CD4-positive, alpha-beta T cell (primary cell): Measurements from ENCODE around the gene CUTC. TPM values are rescaled to one million over a fixed set of nuclear protein-coding genes. Genes with fewer than 3 reads are reported as not detected.

Experiments
- ATAC-seq: fragments of 200-7000 bp; cut with Tn5 transposase; one replicate; pipeline ENCODE4 v1.10.0; 2022; ENCODE audit warnings: mild to moderate bottlenecking; ENCODE audit not compliant: poor library complexity
- CTCF ChIA-PET: fragments of 350-600 bp; sonication (Branson Sonifier 250); formaldehyde crosslinking; loops from one replicate; lab custom pipeline; 2021; ENCODE audit warnings: antibody characterized with exemption, inconsistent platforms; lab: Charles Lee
- POLR2A ChIA-PET: fragments of 350-600 bp; sonication (Branson Sonifier 250); formaldehyde crosslinking; loops from one replicate; lab custom pipeline; 2021; ENCODE audit warnings: antibody characterized with exemption, inconsistent platforms; lab: Charles Lee
- DNase-seq, 14 experiments: peaks; one replicate each; pipeline ENCODE4 v3.0.0-alpha.2; 2013 to 2020; ENCODE audit warnings: mixed read lengths in 2 of 14
- H3K27ac ChIP-seq, 2 donors: one replicate each; pipeline versions ENCODE4 v1.5.1 to v1.7.0; 2013; ENCODE audit warnings: low read length in 2 of 2, low read depth in 1 of 2, mild to moderate bottlenecking in 1 of 2
- H3K27me3 ChIP-seq, 2 experiments: 1 replicate in 1 of 2; 2 replicates in 1 of 2; pipeline versions ENCODE4 v1.6.1 to v1.7.0; 2013; ENCODE audit warnings: low read length in 2 of 2, control low read depth in 1 of 2, mild to moderate bottlenecking in 1 of 2, moderate library complexity in 1 of 2; ENCODE audit not compliant: insufficient read depth in 2 of 2, control insufficient read depth in 1 of 2
- H3K36me3 ChIP-seq: one replicate; pipeline ENCODE4 v1.6.1; 2013; ENCODE audit warnings: low read length, control low read depth; ENCODE audit not compliant: insufficient read depth
- H3K4me1 ChIP-seq: one replicate; pipeline ENCODE4 v1.6.1; 2013; ENCODE audit warnings: low read length, control low read depth; ENCODE audit not compliant: insufficient read depth
- H3K4me3 ChIP-seq: one replicate; pipeline ENCODE4 v1.5.1; 2013; ENCODE audit warnings: mild to moderate bottlenecking, low read length, moderate library complexity
- H3K9me3 ChIP-seq, 2 experiments: 1 replicate in 1 of 2; 2 replicates in 1 of 2; pipeline versions ENCODE4 v1.6.1 to v1.7.0; 2013; ENCODE audit warnings: low read length in 2 of 2, mild to moderate bottlenecking in 2 of 2, control low read depth in 1 of 2, moderate library complexity in 1 of 2; ENCODE audit not compliant: control insufficient read depth in 1 of 2, insufficient read depth in 1 of 2
- H3K27ac Mint-ChIP-seq: one replicate; pipeline ENCODE4 v1.8.0; 2020; ENCODE audit warnings: mixed read lengths
- H3K27me3 Mint-ChIP-seq: one replicate; pipeline ENCODE4 v1.8.0; 2021; ENCODE audit warnings: mixed read lengths
- H3K36me3 Mint-ChIP-seq: one replicate; pipeline ENCODE4 v1.8.0; 2021; ENCODE audit warnings: low read depth, mixed read lengths
- H3K4me1 Mint-ChIP-seq: one replicate; pipeline ENCODE4 v1.8.0; 2021; ENCODE audit warnings: low read depth, mixed read lengths
- H3K4me3 Mint-ChIP-seq: one replicate; pipeline ENCODE4 v1.8.0; 2020; ENCODE audit warnings: mild to moderate bottlenecking, mixed read lengths
- H3K9me3 Mint-ChIP-seq: one replicate; pipeline ENCODE4 v1.8.0; 2020; ENCODE audit warnings: mixed read lengths
- intact Hi-C, 2 experiments: fragments of 100-400 bp; cut with DNase I in 1 of 2; cut with micrococcal nuclease in 1 of 2; formaldehyde crosslinking; loops; one replicate each; pipeline versions ENCODE4 v1.15.1 to v1.9.0; 2023 to 2025; cut with DNase I, micrococcal nuclease
- total RNA-seq, 174 experiments: library from RNA in 2 of 174; stranded (reverse) in 2 of 174; gene quantifications; one replicate each; pipeline ENCODE4 v1.2.3 and lab custom pipeline; 2021 to 2026
- TF ChIP-seq, protein P1 (sequence below): fragments of 200-600 bp; IDR thresholded peaks from one replicate; pipeline ENCODE4 v1.8.0; 2022; ENCODE audit warnings: antibody characterized with exemption, mild to moderate bottlenecking

The CUTC gene
- total RNA-seq, 2 experiments from 2014 or later = 14.1 to 16.0 TPM

DNA sequence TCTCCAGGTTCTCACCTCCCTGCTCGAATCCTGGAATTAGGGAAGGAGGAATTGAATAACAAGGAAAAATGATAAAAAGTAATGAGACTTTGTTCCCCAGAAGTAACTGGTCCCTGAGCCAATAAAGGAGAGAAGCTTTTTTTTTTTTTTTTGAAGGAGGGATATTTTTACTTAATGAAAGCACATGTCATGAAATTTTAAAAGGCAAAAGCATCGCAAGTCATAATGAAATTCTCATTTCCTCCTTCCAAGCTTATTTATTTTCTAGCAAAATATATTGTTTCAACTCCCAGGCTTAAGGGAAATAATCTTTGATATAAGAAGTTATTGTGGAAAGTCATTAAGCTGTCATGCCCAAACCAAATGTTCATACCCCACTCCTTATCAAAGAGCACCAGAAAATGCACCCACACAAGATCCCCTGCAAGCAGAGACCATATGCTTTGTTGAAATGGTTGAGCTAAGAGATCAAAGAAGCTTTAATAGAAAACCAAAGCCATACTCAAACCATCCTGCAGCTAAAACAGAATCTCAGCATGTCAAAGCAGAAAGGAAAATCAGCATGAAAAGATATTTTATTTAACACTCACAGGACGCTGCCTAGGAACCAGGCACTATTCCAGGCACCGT, 33.8 kb downstream of the CUTC start:
- no peaks in the 10 kb centered on the region for H3K4me1 Mint-ChIP-seq
- Histone ChIP-seq H3K27ac (no peak overlapping the region), H3K4me1 (no peaks in the 10 kb centered on the region), H3K36me3 (peaks cover 2% of the 10 kb centered on the region), H3K27me3 (no peaks in the 10 kb centered on the region), H3K4me3 (no peak overlapping the region), H3K9me3 (peaks cover 0 to 5% of the 10 kb centered on the region in 2 experiments)
- intact Hi-C loops = no loop called here
- H3K36me3 Mint-ChIP-seq = peaks cover 34% of the 10 kb centered on the region
- H3K9me3 Mint-ChIP-seq = peaks cover 5% of the 10 kb centered on the region
- CTCF ChIA-PET = no interaction called here
- ATAC-seq (no peak), DNase-seq (no peak)
- H3K27ac Mint-ChIP-seq = no peak overlapping the region
- POLR2A ChIA-PET = interaction anchor here (0.5 kb wide), 1 partner anchor 107 kb away, joined by 3 read pairs; the partner anchor contains the start of gene ENTPD7
- TF ChIP-seq, protein P1, sequence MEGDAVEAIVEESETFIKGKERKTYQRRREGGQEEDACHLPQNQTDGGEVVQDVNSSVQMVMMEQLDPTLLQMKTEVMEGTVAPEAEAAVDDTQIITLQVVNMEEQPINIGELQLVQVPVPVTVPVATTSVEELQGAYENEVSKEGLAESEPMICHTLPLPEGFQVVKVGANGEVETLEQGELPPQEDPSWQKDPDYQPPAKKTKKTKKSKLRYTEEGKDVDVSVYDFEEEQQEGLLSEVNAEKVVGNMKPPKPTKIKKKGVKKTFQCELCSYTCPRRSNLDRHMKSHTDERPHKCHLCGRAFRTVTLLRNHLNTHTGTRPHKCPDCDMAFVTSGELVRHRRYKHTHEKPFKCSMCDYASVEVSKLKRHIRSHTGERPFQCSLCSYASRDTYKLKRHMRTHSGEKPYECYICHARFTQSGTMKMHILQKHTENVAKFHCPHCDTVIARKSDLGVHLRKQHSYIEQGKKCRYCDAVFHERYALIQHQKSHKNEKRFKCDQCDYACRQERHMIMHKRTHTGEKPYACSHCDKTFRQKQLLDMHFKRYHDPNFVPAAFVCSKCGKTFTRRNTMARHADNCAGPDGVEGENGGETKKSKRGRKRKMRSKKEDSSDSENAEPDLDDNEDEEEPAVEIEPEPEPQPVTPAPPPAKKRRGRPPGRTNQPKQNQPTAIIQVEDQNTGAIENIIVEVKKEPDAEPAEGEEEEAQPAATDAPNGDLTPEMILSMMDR = no peak
- no peak overlapping the region for H3K4me3 Mint-ChIP-seq
- no peaks in the 10 kb centered on the region for H3K27me3 Mint-ChIP-seq

DNA sequence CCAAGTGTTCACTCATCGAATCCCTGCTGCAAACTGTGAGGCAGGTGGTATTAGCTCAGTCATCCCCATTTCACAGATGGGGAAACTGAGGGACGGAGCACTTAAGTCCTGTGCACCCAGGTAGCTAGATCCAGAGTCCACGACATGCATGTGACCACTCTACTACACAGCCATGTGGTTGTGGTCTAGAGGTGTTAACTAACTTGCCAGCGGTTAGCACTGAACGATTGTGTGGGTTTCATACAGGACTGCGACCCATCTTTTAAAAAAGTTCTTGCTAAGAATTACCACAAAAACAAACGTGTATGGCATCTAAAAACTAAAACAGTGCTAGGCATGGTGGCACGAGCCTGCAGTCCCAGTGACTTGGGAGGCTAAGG, 34.3 kb downstream of the CUTC start:
- POLR2A ChIA-PET = no interaction called here

DNA sequence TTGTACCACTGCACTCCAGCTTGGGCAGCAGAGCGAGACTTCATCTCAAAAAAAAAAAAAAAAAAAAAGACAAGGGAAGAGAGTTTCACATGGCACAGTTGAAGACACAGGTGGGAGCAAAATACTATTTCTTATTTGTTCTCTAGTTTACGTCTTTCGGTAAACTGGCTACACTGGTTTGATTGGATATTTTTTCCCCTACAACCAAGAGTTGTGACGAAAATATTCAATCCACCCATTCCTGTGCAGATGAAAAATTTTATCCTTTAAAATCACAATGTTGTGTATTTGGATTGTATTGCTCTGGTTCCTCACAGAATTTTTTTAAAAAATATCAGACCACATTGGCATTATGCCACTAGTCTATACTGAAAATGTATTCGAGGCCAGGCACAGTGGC, 35.9 kb downstream of the CUTC start:
- no peaks in the 10 kb centered on the region for H3K27me3 ChIP-seq
- H3K36me3 ChIP-seq = no peaks in the 10 kb centered on the region
- peaks cover 0 to 5% of the 10 kb centered on the region in 2 experiments for H3K9me3 ChIP-seq
- H3K4me1 ChIP-seq = no peaks in the 10 kb centered on the region
- H3K27me3 Mint-ChIP-seq = no peaks in the 10 kb centered on the region
- POLR2A ChIA-PET = interaction anchor here (0.6 kb wide), 1 partner anchor 163 kb away, joined by 3 read pairs; no protein-coding TSS in a partner anchor
- H3K9me3 Mint-ChIP-seq = peaks cover 2% of the 10 kb centered on the region
- no peaks in the 10 kb centered on the region for H3K4me1 Mint-ChIP-seq
- ATAC-seq = no peak
- peaks cover 16% of the 10 kb centered on the region for H3K36me3 Mint-ChIP-seq
- no peak overlapping the region for H3K27ac ChIP-seq
- TF ChIP-seq, protein P1 = no peak
- no peak overlapping the region for H3K4me3 Mint-ChIP-seq
- CTCF ChIA-PET = no interaction called here
- no peak overlapping the region for H3K27ac Mint-ChIP-seq
- H3K4me3 ChIP-seq = no peak overlapping the region
- DNase-seq = no peak
- intact Hi-C loops = no loop called here

More for the DNA sequence above, 34.3 kb downstream of the CUTC start:
- no peaks in the 10 kb centered on the region for H3K4me1 ChIP-seq
- no peaks in the 10 kb centered on the region for H3K4me1 Mint-ChIP-seq
- peaks cover 5% of the 10 kb centered on the region for H3K9me3 Mint-ChIP-seq
- H3K27me3 Mint-ChIP-seq = no peaks in the 10 kb centered on the region
- no peaks in the 10 kb centered on the region for H3K36me3 ChIP-seq
- intact Hi-C loops = no loop called here
- no peak overlapping the region for H3K4me3 Mint-ChIP-seq
- DNase-seq (peak in 1 of 14 experiments; percentile 14), ATAC-seq (no peak)
- peaks cover 0 to 5% of the 10 kb centered on the region in 2 experiments for H3K9me3 ChIP-seq
- H3K27ac Mint-ChIP-seq = no peak overlapping the region
- no peaks in the 10 kb centered on the region for H3K27me3 ChIP-seq
- no peak overlapping the region for H3K27ac ChIP-seq
- H3K4me3 ChIP-seq = no peak overlapping the region
- CTCF ChIA-PET = no interaction called here
- TF ChIP-seq, protein P1 = no peak
- peaks cover 29% of the 10 kb centered on the region for H3K36me3 Mint-ChIP-seq
